ENCODE data around the gene JAKMIP3.

JAKMIP3 gene

DNA sequence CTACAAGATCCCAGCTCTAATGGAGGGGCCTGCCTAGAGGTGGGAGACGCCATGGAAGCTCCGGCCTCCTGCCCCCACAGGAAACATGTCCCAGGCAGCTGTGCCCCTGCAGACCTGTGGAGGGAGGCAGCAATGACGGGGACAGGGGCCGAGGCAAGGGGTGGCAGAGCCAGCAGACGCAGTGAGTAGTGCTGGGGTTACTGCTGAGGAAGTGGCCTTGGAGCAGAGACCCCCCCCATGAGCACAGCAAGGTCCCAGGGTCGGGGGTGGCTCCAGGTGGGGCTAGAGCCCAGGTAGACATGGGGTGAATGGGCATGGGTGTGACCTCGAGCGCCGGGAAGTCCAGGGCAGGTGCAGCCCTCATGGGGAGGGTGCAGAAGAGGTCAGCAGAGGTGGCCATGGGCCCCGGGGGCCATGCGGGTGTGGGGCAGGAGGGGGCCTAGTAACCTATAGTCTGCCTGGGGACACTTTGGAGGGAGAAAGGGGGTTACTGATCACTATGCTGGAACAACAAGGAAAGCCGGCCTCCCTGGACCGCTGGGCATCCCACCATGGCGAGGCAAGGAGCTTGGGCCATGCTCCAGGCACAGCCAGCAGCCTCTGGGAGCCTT lies 45.5 kb downstream of the JAKMIP3 start:
- no peak for DNase-seq (ENCODE audit: low spot score)

DNA sequence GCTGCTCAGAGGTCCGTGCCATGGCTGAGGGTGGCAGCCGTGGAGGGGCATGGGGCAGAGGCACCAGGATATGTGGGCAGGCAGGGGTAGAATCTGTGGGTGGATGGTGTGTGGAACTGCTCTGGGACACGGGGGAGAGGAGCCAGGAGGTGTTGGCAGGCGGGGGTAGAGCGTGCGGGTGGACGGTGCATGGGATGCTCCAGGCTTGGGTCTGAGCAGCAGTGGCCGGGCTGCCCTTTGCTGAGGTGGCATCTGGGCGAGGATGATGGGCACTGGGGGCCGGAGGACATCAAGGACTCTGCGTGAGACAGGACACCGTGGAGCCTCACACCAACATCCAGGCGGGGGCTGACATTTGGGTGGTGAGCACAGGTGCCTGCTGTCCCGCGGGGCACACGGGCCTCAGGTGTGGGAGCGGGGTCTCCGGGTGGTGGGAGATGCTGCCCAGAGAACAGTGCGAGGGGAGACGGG lies 46.2 kb downstream of the JAKMIP3 start:
- no peak for DNase-seq (ENCODE audit: low spot score)

DNA sequence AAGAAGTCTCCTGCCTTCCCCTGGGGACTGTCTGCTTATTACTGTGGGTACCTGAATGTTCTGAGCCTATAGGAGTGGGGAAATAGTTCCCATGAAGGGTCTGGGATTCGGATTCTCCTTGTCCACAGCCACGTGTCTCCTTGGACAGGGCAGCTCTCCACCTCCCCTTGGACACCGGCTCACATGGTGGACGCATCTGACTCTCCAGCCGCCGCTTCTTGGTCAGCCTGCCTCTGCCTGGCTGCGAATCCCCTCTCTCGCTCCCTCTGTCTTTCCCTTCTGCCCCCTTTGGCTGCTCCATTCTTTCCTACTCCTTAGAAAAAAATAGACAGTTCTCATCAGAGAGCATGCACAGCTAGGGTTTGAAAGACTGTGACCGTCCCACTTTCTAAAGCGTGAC lies 46.9 kb downstream of the JAKMIP3 start:
- DNase-seq (ENCODE audit: low spot score), result no peak

DNA sequence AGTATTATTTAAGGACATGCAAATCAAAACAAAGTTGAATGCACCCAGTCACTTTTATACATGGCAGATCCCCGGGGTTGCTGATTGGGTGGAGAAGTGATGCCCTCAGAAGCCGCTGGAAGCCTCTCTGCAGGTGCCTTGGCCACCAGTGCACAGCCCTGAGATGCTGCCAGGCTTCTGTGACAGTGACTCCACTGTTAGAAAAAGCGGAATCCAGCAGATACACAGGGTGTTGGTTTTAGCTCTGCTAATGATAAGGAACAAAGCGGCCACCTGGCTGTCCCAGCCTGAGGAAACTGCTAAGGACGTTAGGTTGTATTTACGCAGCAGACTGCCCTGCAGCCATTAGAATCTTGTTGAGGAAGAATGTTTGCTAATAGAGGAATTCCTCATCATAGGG lies 47.5 kb downstream of the JAKMIP3 start:
- no peak for DNase-seq (ENCODE audit: low spot score)

DNA sequence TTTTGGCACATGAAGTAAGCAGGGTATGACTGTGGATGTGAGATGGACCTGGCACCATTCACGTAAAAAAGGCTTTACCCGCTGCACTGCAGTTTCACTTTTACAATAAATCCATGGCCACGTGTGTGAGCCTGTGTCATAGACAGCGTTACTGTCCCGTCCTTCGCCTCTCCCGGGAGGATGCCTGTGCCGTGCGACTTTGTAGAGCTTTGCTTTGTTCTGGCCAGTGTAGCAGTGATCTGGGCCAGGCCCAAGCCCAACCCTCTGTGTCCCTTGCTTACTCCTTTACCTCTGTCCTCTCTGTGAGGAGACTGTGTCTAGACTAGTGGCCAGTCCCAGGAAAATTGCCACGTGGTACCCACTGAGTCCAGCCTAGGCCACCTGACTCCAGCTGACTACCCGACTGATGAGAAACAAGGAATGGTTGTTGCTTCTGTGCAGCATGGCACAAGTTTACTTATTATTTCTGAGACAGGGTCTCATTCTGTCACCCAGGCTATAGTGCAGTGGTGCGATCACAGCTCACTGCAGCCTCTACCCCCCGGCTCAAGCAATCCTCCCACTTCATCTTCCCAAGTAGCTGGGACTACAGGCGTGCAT lies 48.1 kb downstream of the JAKMIP3 start:
- no peak for DNase-seq (ENCODE audit: low spot score)

DNA sequence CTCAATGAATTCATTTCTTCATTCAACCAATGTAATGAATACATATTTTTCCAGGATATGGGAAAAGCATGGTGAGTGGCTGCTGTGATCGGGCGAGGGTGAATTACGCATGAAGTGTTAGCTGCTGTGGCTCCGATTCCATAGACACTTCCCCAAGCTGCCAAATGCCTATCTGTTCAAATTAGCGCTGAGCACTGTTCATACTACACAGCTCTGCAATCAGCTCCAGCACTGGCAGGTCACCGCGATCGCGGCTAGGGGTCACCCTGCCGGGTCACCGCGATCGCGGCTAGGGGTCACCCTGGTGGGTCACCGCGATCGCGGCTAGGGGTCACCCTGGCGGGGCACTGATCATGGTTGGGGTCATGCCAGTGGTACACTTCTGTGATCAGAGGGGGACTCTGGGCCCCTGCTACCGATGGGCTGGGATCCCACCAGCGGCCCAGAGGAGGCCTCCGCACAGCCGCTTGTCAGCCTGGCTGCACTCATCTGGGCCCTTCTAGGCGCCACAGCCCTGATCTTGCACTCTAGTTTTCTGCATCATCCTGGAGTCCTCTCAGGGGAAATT lies 49.3 kb downstream of the JAKMIP3 start:
- DNase-seq (ENCODE audit: low spot score), result no peak
